Endothelial cell of umbilical vein (primary cell): Measurements from ENCODE around the gene GRID1. TPM values are rescaled to one million over a fixed set of nuclear protein-coding genes. Genes with fewer than 3 reads are reported as not detected.

Experiments used
- BruUV-seq: library from RNA; stranded (reverse); fragments of 400-500 nt; replicated peaks from 2 replicates; lab custom pipeline; 2021; lab: Mats Ljungman, UMichigan
- CTCF ChIA-PET: fragments of 300-600, 350-600 bp; sonication (Branson Sonifier 250); formaldehyde crosslinking; loops from one replicate; lab custom pipeline; 2021; ENCODE audit warnings: antibody characterized with exemption, inconsistent platforms; lab: Charles Lee
- POLR2A ChIA-PET: fragments of 300-600, 350-600 bp; sonication (Branson Sonifier 250); formaldehyde crosslinking; loops from one replicate; lab custom pipeline; 2021; ENCODE audit warnings: antibody characterized with exemption, inconsistent platforms; lab: Charles Lee
- DNase-seq: peaks from one replicate; pipeline ENCODE4 v3.0.0-alpha.2; 2011; ENCODE audit warnings: low read depth, low spot score
- FAIRE-seq: peaks from 2 replicates; lab custom pipeline; 2011; peaks lifted over from hg19 to GRCh38; lab: Jason Lieb, UNC
- H2AFZ ChIP-seq: 2 replicates; pipeline ENCODE4 v1.6.0; 2012; ENCODE audit warnings: low read depth, low read length, control low read depth, inconsistent platforms
- H3K27ac ChIP-seq: 2 replicates; pipeline ENCODE4 v1.5.1; 2011; ENCODE audit warnings: low read depth, mild to moderate bottlenecking, control low read depth, low read length, moderate library complexity; ENCODE audit not compliant: insufficient read depth
- H3K27me3 ChIP-seq, 2 experiments: 2 replicates each; pipeline versions ENCODE4 v1.6.0 to v1.6.1; 2011; ENCODE audit warnings: low read length in 2 of 2, mixed read lengths in 1 of 2; ENCODE audit not compliant: control insufficient read depth in 2 of 2, insufficient read depth in 2 of 2
- H3K36me3 ChIP-seq, 2 experiments: 2 replicates in 1 of 2; 3 replicates in 1 of 2; pipeline ENCODE4 v1.5.1; 2011; ENCODE audit warnings: low read length in 2 of 2, mild to moderate bottlenecking in 1 of 2, moderate library complexity in 1 of 2; ENCODE audit not compliant: control insufficient read depth in 2 of 2, insufficient read depth in 2 of 2; ENCODE audit errors: extremely low read depth in 1 of 2
- H3K4me1 ChIP-seq: 3 replicates; pipeline ENCODE4 v1.5.1; 2011; ENCODE audit warnings: mild to moderate bottlenecking, low read length; ENCODE audit not compliant: control insufficient read depth, insufficient read depth; ENCODE audit errors: extremely low read depth
- H3K4me2 ChIP-seq: 2 replicates; pipeline ENCODE4 v1.6.1; 2011; ENCODE audit warnings: low read length, control low read depth, mixed read lengths; ENCODE audit not compliant: insufficient read depth
- H3K4me3 ChIP-seq, 3 experiments: fragments of 200-600 bp in 1 of 3; sonication (generic), shearing (Covaris generic) in 1 of 3; replicated peaks in 1 of 3; 2 replicates each; pipeline ENCODE4 v1.5.1; 2011 to 2016; ENCODE audit warnings: control low read depth in 3 of 3, low read length in 3 of 3, mild to moderate bottlenecking in 2 of 3, inconsistent platforms in 1 of 3, low read depth in 1 of 3, moderate library complexity in 1 of 3; ENCODE audit not compliant: insufficient read depth in 1 of 3
- H3K79me2 ChIP-seq: 2 replicates; pipeline ENCODE4 v1.6.0; 2012; ENCODE audit warnings: low read length, inconsistent platforms; ENCODE audit not compliant: control insufficient read depth, insufficient read depth
- H3K9ac ChIP-seq: replicated peaks from 2 replicates; pipeline ENCODE3; 2011; ENCODE audit warnings: low read length, control low read depth; ENCODE audit not compliant: insufficient read depth; ENCODE audit errors: extremely low read depth
- H3K9me1 ChIP-seq: replicated peaks from 3 replicates; pipeline ENCODE4 v1.6.0; 2011; ENCODE audit warnings: mild to moderate bottlenecking, low read length; ENCODE audit not compliant: control insufficient read depth, insufficient read depth; ENCODE audit errors: extremely low read depth
- H3K9me3 ChIP-seq: replicated peaks from 2 replicates; pipeline ENCODE4 v1.5.1; 2012; ENCODE audit warnings: low read length, inconsistent platforms; ENCODE audit not compliant: control insufficient read depth, insufficient read depth
- H4K20me1 ChIP-seq: replicated peaks from 2 replicates; pipeline ENCODE3; 2011; ENCODE audit warnings: mild to moderate bottlenecking, low read length; ENCODE audit not compliant: control insufficient read depth, insufficient read depth; ENCODE audit errors: extremely low read depth
- EZH2 ChIP-seq: IDR thresholded peaks from 2 replicates; pipeline ENCODE4 v1.6.1; 2012; ENCODE audit warnings: borderline replicate concordance, low read depth, mild to moderate bottlenecking, moderate library complexity, low read length, inconsistent platforms; ENCODE audit not compliant: severe bottlenecking
- FOS ChIP-seq: IDR thresholded peaks from 2 replicates; pipeline ENCODE4 v1.6.1; 2011; ENCODE audit warnings: mild to moderate bottlenecking, low read length, moderate library complexity, borderline replicate concordance; ENCODE audit not compliant: insufficient read depth
- GATA2 ChIP-seq: IDR thresholded peaks from 2 replicates; pipeline ENCODE4 v1.7.0; 2011; ENCODE audit warnings: low read depth, mild to moderate bottlenecking, moderate library complexity, mixed read lengths, low read length; ENCODE audit not compliant: insufficient read length, insufficient read depth
- JUN ChIP-seq: IDR thresholded peaks from 2 replicates; pipeline ENCODE4 v1.6.1; 2011; ENCODE audit warnings: borderline replicate concordance, low read depth; ENCODE audit not compliant: insufficient read length, insufficient read depth
- MYC ChIP-seq: IDR thresholded peaks from one replicate; pipeline ENCODE4 v1.6.1; 2011; ENCODE audit warnings: mild to moderate bottlenecking, low read depth, low read length
- POLR2A ChIP-seq: IDR thresholded peaks from 2 replicates; pipeline ENCODE4 v1.6.1; 2012; ENCODE audit warnings: low read depth, mild to moderate bottlenecking, control low read depth, low read length
- POLR2AphosphoS5 ChIP-seq: IDR thresholded peaks from 2 replicates; pipeline ENCODE4 v1.6.1; 2012; ENCODE audit warnings: low read depth, mild to moderate bottlenecking, control low read depth, low read length, moderate library complexity; ENCODE audit not compliant: insufficient read depth
- dilution Hi-C: fragments of 300-500 bp; cut with MboI; formaldehyde crosslinking; loops from one replicate; pipeline ENCODE4 v1.15.0; 2019; ENCODE audit warnings: low sequenced_read_pairs; ENCODE audit not compliant: extremely low pct_ligation_motif_present
- intact Hi-C: fragments of 100-400 bp; cut with micrococcal nuclease; formaldehyde crosslinking; loops from one replicate; pipeline ENCODE4 v1.10.0; 2022
- polyA plus RNA-seq, 4 experiments: library from polyadenylated mRNA; depleted of rRNA in 3 of 4; stranded (reverse) in 3 of 4; unstranded in 1 of 4; fragments of >200 nt; gene quantifications; 2 replicates each; pipeline versions ENCODE4 v1.2.1 to v1.2.3, GENCODE V29; 2011 to 2012; ENCODE audit warnings: missing spikeins in 1 of 4
- total RNA-seq: library from RNA; stranded (reverse); gene quantifications from 2 replicates; pipeline ENCODE4 v1.2.3, GENCODE V29; 2021
- TF ChIP-seq, protein P1 (sequence below), 2 donors: IDR thresholded peaks; 1 replicate in 1 of 2; 2 replicates in 1 of 2; pipeline ENCODE4 v1.5.1; 2011; ENCODE audit warnings: low read length in 2 of 2, mild to moderate bottlenecking in 2 of 2, moderate library complexity in 2 of 2, control low read depth in 1 of 2, inconsistent platforms in 1 of 2, low read depth in 1 of 2; ENCODE audit not compliant: insufficient read depth in 1 of 2; ENCODE audit errors: extremely low read depth in 1 of 2
- TF ChIP-seq, protein P2 (sequence below): IDR thresholded peaks from 2 replicates; pipeline ENCODE4 v1.6.1; 2011; ENCODE audit not compliant: insufficient read depth, insufficient read length

GRID1 gene
- total and polyA plus RNA-seq, 2 donors (not counting 3 experiments of a cell fraction or from before 2014, with no cell fraction given), result not detected

DNA sequence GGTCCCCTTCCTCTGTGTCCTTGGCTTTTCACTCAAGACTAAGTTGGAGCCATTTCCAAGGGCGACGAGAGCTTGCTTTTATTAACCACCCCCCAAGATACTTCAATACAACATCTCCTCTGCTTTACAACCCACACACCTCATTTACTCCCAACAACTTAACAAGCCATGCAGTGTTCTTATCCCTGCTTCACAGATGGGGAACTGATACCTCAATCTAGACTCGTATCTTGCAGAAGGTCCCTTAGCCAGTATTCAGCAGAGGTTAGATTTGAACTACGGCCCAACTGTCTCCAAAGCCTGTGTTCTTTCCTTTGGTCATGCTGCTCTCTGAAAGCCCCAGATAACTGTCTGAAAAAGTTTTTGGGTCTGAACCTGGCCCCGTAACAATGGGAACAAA, 444.8 kb downstream of the GRID1 start:
- FAIRE-seq, result no peak
- Histone ChIP-seq H3K4me1 (no peaks in the 10 kb centered on the region), H3K9me3 (no peaks in the 10 kb centered on the region), H2AFZ (no peak overlapping the region), H3K27ac (no peak overlapping the region), H3K27me3 (no peaks in the 10 kb centered on the region), H3K4me2 (no peak overlapping the region), H4K20me1 (no peaks in the 10 kb centered on the region), H3K79me2 (no peaks in the 10 kb centered on the region), H3K9me1 (no peaks in the 10 kb centered on the region), H3K9ac (no peak overlapping the region), H3K4me3 (no peak overlapping the region), H3K36me3 (no peaks in the 10 kb centered on the region)
- ChIA-PET POLR2A (no interaction called here), CTCF (no interaction called here)
- TF ChIP-seq EZH2 (no peak), POLR2A (no peak), FOS (no peak), JUN (no peak), POLR2AphosphoS5 (no peak), GATA2 (no peak), MYC (no peak)
- TF ChIP-seq, protein P1, sequence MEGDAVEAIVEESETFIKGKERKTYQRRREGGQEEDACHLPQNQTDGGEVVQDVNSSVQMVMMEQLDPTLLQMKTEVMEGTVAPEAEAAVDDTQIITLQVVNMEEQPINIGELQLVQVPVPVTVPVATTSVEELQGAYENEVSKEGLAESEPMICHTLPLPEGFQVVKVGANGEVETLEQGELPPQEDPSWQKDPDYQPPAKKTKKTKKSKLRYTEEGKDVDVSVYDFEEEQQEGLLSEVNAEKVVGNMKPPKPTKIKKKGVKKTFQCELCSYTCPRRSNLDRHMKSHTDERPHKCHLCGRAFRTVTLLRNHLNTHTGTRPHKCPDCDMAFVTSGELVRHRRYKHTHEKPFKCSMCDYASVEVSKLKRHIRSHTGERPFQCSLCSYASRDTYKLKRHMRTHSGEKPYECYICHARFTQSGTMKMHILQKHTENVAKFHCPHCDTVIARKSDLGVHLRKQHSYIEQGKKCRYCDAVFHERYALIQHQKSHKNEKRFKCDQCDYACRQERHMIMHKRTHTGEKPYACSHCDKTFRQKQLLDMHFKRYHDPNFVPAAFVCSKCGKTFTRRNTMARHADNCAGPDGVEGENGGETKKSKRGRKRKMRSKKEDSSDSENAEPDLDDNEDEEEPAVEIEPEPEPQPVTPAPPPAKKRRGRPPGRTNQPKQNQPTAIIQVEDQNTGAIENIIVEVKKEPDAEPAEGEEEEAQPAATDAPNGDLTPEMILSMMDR (IDR thresholded peaks at IDR 0.05; ENCODE audit: extremely low read depth in 1 of 2, insufficient read depth in 1 of 2, low read depth in 1 of 2, low read length in 2 of 2), result no peak
- TF ChIP-seq, protein P2, sequence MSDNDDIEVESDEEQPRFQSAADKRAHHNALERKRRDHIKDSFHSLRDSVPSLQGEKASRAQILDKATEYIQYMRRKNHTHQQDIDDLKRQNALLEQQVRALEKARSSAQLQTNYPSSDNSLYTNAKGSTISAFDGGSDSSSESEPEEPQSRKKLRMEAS, result no peak
- DNase-seq, result no peak
- dilution Hi-C loops (no loop called here), intact Hi-C loops (no loop called here)
- no TSS peak for BruUV-seq
